Measurements from ENCODE around the gene AHRR. TPM values are rescaled to one million over a fixed set of nuclear protein-coding genes. Genes with fewer than 3 reads are reported as not detected.

AHRR gene
- total RNA-seq, 4 donors from 2014 or later: 1.3 to 8.8 (median 1.5) TPM

GRCh38 chr5:403995-404394, 82.5 kb downstream of the AHRR start:
- in situ Hi-C loops (cut with MboI; ENCODE audit: low pct_ligation_motif_present in 1 of 4, low pct_unique_long_range_greater_than_20kb in 1 of 4, low sequenced_read_pairs in 3 of 4): no loop called here
- WGBS, 2 donors (ENCODE audit: low coverage in 1 of 2): 91 to 93% methylated on average over 3 to 11 of the region's 11 CpGs
- TF ChIP-seq POLR2AphosphoS5 (IDR thresholded peaks at IDR 0.05) (no peak), EP300 (IDR thresholded peaks at IDR 0.05; ENCODE audit: low read depth) (no peak), POLR2A (IDR thresholded peaks at IDR 0.05) (no peak), CTCF (IDR thresholded peaks at IDR 0.05) (no peak)

GRCh38 chr5:404666-405241, 83.2 kb downstream of the AHRR start:
- intact Hi-C loops (cut with DNase I; ENCODE audit: low total_unique reads): no loop called here
- no peak overlapping the region for H3K4me3 ChIP-seq
- no peak for DNase-seq
- no peaks in the 10 kb centered on the region for H3K9me3 ChIP-seq
- no peaks in the 10 kb centered on the region for H3K36me3 ChIP-seq
- whole genome bisulfite sequencing, 2 donors (ENCODE audit: low coverage in 1 of 2): 89 to 94% methylated on average over 9 to 12 of the region's 12 CpGs
- TF ChIP-seq POLR2AphosphoS5 (IDR thresholded peaks at IDR 0.05): no peak
- TF ChIP-seq POLR2A (IDR thresholded peaks at IDR 0.05): no peak
- TF ChIP-seq EP300 (IDR thresholded peaks at IDR 0.05; ENCODE audit: low read depth): no peak
- TF ChIP-seq CTCF (IDR thresholded peaks at IDR 0.05): no peak
- in situ Hi-C loops (cut with MboI; ENCODE audit: low pct_ligation_motif_present in 1 of 4, low pct_unique_long_range_greater_than_20kb in 1 of 4, low sequenced_read_pairs in 3 of 4): no loop called here
- no peak overlapping the region for H3K27ac ChIP-seq
- peaks cover 17% of the 10 kb centered on the region for H3K27me3 ChIP-seq
- H3K4me1 ChIP-seq: peaks cover 0 to 9% (median 7%) of the 10 kb centered on the region in 4 donors

More at GRCh38 chr5:403995-404394, 82.5 kb downstream of the AHRR start:
- Histone ChIP-seq H3K4me3 (no peak overlapping the region), H3K27me3 (peaks cover 24% of the 10 kb centered on the region), H3K4me1 (peaks cover 0 to 13% (median 11%) of the 10 kb centered on the region in 4 donors), H3K9me3 (no peaks in the 10 kb centered on the region), H3K27ac (no peak overlapping the region), H3K36me3 (no peaks in the 10 kb centered on the region)
- DNase-seq: no peak
- intact Hi-C loops (cut with DNase I; ENCODE audit: low total_unique reads): no loop called here

DNA sequence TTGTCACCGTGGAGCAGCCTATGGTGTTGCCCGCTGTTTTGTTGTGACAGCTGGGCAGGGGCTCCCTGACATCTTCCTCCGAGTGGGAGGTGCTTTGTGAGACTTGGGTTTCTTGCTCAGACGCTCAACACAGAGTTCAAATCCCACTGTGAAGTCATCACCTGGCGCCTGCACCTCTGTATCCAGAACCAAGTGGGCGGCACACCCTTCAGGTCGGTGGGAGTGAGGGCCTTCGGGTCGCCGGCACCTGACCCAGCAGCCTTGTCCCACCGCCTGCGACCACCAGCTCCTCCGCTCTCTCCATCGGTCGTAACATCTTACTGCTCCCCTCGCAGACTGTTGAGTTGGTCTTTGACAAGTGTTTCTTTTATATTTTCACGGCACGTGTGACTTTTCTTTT, 83.9 kb downstream of the AHRR start:
- intact Hi-C loops (cut with DNase I; ENCODE audit: low total_unique reads) (no loop called here), in situ Hi-C loops (cut with MboI; ENCODE audit: low pct_ligation_motif_present in 1 of 4, low pct_unique_long_range_greater_than_20kb in 1 of 4, low sequenced_read_pairs in 3 of 4) (no loop called here)
- no peak for DNase-seq
- Histone ChIP-seq H3K36me3 (no peaks in the 10 kb centered on the region), H3K27ac (no peak overlapping the region), H3K4me1 (peaks cover 0 to 3% (median under 1%) of the 10 kb centered on the region in 4 donors), H3K9me3 (no peaks in the 10 kb centered on the region), H3K27me3 (peaks cover 11% of the 10 kb centered on the region), H3K4me3 (no peak overlapping the region)
- WGBS, 2 donors (ENCODE audit: low coverage in 1 of 2): 88 to 91% methylated on average over 6 to 18 of the region's 18 CpGs
- TF ChIP-seq POLR2A (IDR thresholded peaks at IDR 0.05) (no peak), POLR2AphosphoS5 (IDR thresholded peaks at IDR 0.05) (no peak)

- in situ Hi-C loops (cut with MboI; ENCODE audit: low pct_ligation_motif_present in 1 of 4, low pct_unique_long_range_greater_than_20kb in 1 of 4, low sequenced_read_pairs in 3 of 4) (no loop called here), intact Hi-C loops (cut with DNase I; ENCODE audit: low total_unique reads) (no loop called here)
- WGBS, 2 donors (ENCODE audit: low coverage in 1 of 2): 85% methylated on average over 9 of the region's 9 CpGs; no CpG with 5 or more reads in 1 of the 2 donors
- TF ChIP-seq EP300 (IDR thresholded peaks at IDR 0.05; ENCODE audit: low read depth) (no peak), POLR2A (IDR thresholded peaks at IDR 0.05) (no peak), CTCF (IDR thresholded peaks at IDR 0.05) (no peak), POLR2AphosphoS5 (IDR thresholded peaks at IDR 0.05) (no peak)
- H3K4me3 ChIP-seq: no peak overlapping the region
- no peak overlapping the region for H3K27ac ChIP-seq
- no peak for DNase-seq
- no peaks in the 10 kb centered on the region for H3K9me3 ChIP-seq
- H3K27me3 ChIP-seq: peaks cover 8% of the 10 kb centered on the region
- H3K4me1 ChIP-seq: no peaks in the 10 kb centered on the region
- no peaks in the 10 kb centered on the region for H3K36me3 ChIP-seq
Observed at GRCh38 chr5:406041-406440, 84.5 kb downstream of the AHRR start.

GRCh38 chr5:407051-407450, 85.5 kb downstream of the AHRR start:
- DNase-seq: no peak
- TF ChIP-seq CTCF (IDR thresholded peaks at IDR 0.05): no peak
- TF ChIP-seq EP300 (IDR thresholded peaks at IDR 0.05; ENCODE audit: low read depth): no peak
- no peak for TF ChIP-seq POLR2A (IDR thresholded peaks at IDR 0.05)
- TF ChIP-seq POLR2AphosphoS5 (IDR thresholded peaks at IDR 0.05): no peak
- peaks cover 5% of the 10 kb centered on the region for H3K27me3 ChIP-seq
- intact Hi-C loops (cut with DNase I; ENCODE audit: low total_unique reads) (no loop called here), in situ Hi-C loops (cut with MboI; ENCODE audit: low pct_ligation_motif_present in 1 of 4, low pct_unique_long_range_greater_than_20kb in 1 of 4, low sequenced_read_pairs in 3 of 4) (no loop called here)
- WGBS, 2 donors (ENCODE audit: low coverage in 1 of 2): 69 to 80% methylated on average over 6 of the region's 6 CpGs
- no peaks in the 10 kb centered on the region for H3K9me3 ChIP-seq
- no peaks in the 10 kb centered on the region for H3K36me3 ChIP-seq
- H3K27ac ChIP-seq: no peak overlapping the region
- H3K4me1 ChIP-seq: no peaks in the 10 kb centered on the region
- H3K4me3 ChIP-seq: no peak overlapping the region

Measured in transverse colon (tissue), 4 donors.